ENCODE data around the gene ORAI2.
"Not testable (repeated sequence)": the region's sequence is repeated elsewhere in the genome, so short reads cannot be mapped to it uniquely, and the experiment has no call there.

DNA sequence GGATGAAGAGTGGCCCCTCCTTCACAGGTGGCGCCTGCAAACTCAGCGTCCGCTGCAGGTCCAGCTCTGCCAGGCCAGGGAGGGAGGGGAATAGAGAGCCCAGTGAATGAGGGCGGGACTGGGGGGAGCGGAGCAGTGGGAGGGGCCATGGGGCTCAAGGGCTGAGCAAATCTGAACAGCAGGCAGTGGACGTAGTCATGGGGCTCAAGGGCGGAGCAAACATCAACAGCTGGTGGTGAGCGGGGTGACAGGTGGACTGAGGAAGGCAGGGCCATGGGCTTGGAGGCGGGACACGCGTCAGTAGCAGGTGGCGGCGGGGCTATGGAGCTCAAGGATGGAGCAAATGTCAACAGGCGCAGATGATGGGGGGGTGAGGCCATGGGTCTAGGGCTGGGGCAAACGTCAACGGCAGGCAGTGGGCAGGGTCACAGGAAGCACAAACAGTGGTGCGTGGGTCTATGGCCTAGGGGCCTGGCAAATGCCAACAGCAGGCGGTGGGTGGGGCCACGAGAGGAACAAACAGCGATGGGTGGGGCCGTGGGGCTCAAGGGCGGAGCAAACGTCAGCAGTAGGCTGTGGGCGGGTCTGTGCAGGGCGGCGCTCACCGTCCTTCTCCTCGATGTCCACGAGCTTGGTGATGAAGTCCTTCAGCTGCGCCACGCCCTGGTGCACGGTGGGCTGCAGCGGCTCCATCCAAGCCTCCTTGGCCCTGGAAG is 60.0 kb downstream of the ORAI2 start:
- TF ChIP-seq, protein P1, sequence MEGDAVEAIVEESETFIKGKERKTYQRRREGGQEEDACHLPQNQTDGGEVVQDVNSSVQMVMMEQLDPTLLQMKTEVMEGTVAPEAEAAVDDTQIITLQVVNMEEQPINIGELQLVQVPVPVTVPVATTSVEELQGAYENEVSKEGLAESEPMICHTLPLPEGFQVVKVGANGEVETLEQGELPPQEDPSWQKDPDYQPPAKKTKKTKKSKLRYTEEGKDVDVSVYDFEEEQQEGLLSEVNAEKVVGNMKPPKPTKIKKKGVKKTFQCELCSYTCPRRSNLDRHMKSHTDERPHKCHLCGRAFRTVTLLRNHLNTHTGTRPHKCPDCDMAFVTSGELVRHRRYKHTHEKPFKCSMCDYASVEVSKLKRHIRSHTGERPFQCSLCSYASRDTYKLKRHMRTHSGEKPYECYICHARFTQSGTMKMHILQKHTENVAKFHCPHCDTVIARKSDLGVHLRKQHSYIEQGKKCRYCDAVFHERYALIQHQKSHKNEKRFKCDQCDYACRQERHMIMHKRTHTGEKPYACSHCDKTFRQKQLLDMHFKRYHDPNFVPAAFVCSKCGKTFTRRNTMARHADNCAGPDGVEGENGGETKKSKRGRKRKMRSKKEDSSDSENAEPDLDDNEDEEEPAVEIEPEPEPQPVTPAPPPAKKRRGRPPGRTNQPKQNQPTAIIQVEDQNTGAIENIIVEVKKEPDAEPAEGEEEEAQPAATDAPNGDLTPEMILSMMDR (IDR thresholded peaks at IDR 0.05), result not testable (repeated sequence)
- TF ChIP-seq POLR2A, EP300 (IDR thresholded peaks at IDR 0.05): not testable (repeated sequence)
